NB4 (cell line): ENCODE measurements around the gene ART1.

Source experiments
- MYC ChIP-seq: IDR thresholded peaks from 2 replicates; pipeline ENCODE4 v1.6.1; 2011; ENCODE audit warnings: low read depth, low read length
- POLR2A ChIP-seq: IDR thresholded peaks from 2 replicates; pipeline ENCODE4 v1.6.1; 2011; ENCODE audit warnings: mild to moderate bottlenecking; ENCODE audit not compliant: insufficient read length; ENCODE audit errors: extremely low read depth
- TF ChIP-seq, protein P1 (sequence below): IDR thresholded peaks from one replicate; pipeline ENCODE4 v1.5.1; 2012; ENCODE audit warnings: low read depth, low read length

GRCh38 chr11:3658252-3658651 lies 13.3 kb downstream of the ART1 start:
- TF ChIP-seq POLR2A (no peak), MYC (no peak)
- TF ChIP-seq, protein P1, sequence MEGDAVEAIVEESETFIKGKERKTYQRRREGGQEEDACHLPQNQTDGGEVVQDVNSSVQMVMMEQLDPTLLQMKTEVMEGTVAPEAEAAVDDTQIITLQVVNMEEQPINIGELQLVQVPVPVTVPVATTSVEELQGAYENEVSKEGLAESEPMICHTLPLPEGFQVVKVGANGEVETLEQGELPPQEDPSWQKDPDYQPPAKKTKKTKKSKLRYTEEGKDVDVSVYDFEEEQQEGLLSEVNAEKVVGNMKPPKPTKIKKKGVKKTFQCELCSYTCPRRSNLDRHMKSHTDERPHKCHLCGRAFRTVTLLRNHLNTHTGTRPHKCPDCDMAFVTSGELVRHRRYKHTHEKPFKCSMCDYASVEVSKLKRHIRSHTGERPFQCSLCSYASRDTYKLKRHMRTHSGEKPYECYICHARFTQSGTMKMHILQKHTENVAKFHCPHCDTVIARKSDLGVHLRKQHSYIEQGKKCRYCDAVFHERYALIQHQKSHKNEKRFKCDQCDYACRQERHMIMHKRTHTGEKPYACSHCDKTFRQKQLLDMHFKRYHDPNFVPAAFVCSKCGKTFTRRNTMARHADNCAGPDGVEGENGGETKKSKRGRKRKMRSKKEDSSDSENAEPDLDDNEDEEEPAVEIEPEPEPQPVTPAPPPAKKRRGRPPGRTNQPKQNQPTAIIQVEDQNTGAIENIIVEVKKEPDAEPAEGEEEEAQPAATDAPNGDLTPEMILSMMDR: no peak
